ENCODE data around the gene INTS11.

DNA sequence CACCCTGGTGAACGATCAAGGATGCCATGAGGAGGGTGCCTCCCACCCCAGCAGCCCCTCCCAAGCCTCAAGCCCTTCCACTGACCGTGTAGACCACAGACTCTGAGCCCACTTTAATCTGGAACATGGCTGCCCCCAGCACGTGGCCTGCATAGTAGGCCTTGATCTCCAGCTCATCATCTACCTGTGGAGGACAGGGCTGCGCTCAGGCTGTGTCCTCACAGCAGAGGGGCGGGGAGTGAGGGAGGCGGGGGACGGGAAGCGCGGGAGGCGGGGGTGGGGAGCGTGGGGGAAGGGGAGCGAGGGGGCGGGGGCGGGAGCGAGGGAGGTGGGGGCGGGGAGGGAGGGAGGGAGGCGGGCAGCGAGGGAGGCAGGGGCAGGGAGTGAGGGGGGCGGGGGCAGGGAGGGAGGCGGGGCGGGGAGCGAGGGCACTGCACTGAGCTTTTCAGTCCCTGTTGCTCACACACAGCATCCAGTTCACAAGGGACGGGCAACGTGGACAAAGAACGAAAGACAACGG, 9.0 kb downstream of the INTS11 start:
- TF ChIP-seq, protein P1, sequence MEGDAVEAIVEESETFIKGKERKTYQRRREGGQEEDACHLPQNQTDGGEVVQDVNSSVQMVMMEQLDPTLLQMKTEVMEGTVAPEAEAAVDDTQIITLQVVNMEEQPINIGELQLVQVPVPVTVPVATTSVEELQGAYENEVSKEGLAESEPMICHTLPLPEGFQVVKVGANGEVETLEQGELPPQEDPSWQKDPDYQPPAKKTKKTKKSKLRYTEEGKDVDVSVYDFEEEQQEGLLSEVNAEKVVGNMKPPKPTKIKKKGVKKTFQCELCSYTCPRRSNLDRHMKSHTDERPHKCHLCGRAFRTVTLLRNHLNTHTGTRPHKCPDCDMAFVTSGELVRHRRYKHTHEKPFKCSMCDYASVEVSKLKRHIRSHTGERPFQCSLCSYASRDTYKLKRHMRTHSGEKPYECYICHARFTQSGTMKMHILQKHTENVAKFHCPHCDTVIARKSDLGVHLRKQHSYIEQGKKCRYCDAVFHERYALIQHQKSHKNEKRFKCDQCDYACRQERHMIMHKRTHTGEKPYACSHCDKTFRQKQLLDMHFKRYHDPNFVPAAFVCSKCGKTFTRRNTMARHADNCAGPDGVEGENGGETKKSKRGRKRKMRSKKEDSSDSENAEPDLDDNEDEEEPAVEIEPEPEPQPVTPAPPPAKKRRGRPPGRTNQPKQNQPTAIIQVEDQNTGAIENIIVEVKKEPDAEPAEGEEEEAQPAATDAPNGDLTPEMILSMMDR (IDR thresholded peaks at IDR 0.05), result no peak
- TF ChIP-seq EP300 (IDR thresholded peaks at IDR 0.05) (no peak), POLR2A (IDR thresholded peaks at IDR 0.05) (no peak), POLR2AphosphoS5 (IDR thresholded peaks at IDR 0.05) (no peak)

Data from stomach (tissue), 4 donors.